GM12873 (cell line): ENCODE data around the gene CHMP4A.

Experiments used
- CTCF ChIP-seq: IDR thresholded peaks from 2 replicates; pipeline ENCODE4 v1.5.1; 2012; ENCODE audit warnings: low read depth, mild to moderate bottlenecking, moderate library complexity, low read length, control low read depth; ENCODE audit not compliant: insufficient read depth; ENCODE audit errors: missing control alignments

Gene CHMP4A

DNA sequence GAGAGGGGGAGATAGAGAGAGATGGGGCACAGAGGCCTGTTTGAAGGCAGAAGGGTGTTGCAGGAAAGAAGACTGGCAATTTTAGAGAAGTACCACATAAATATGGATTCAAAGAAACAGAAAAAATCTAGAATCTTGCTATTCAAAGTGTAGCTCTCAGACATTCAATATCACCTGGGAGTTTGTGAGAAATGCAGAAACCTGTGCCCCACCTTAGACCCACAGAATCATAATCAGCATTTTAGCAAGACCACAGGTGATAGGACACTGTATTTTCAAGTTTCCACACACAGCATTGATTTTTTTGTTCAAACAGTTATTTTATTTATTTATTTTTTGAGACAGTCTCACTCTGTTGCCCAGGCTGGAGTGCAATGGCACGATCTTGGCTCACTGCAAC is 15.6 kb upstream of the CHMP4A start:
- no peak for TF ChIP-seq CTCF

DNA sequence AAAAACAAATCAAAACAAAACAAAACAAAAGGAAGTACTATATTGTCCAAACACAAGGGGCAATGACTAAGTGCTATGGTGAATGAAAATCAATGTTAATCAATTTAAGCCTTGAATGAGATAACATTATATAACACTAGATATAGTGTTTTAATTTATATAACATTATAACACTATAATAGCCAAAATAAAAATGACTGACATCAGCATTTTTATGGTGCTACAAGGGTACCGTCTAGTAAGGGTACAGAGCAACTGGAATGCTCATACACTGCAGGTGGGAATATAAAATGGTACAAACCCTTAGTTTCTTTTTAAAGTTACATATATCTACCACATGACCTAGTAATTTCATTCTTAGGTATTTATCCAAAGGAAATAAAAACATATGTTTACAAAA is 13.2 kb upstream of the CHMP4A start:
- TF ChIP-seq CTCF: no peak

GRCh38 chr14:24224618-24225071 is 11.4 kb upstream of the CHMP4A start:
- no peak for TF ChIP-seq CTCF

- no peak for TF ChIP-seq CTCF
Observed at GRCh38 chr14:24219521-24219920, 6.2 kb upstream of the CHMP4A start.

GRCh38 chr14:24219080-24219479 is 5.8 kb upstream of the CHMP4A start:
- TF ChIP-seq CTCF: no peak

- no peak for TF ChIP-seq CTCF
Observed at GRCh38 chr14:24216345-24216699, 3.0 kb upstream of the CHMP4A start.

DNA sequence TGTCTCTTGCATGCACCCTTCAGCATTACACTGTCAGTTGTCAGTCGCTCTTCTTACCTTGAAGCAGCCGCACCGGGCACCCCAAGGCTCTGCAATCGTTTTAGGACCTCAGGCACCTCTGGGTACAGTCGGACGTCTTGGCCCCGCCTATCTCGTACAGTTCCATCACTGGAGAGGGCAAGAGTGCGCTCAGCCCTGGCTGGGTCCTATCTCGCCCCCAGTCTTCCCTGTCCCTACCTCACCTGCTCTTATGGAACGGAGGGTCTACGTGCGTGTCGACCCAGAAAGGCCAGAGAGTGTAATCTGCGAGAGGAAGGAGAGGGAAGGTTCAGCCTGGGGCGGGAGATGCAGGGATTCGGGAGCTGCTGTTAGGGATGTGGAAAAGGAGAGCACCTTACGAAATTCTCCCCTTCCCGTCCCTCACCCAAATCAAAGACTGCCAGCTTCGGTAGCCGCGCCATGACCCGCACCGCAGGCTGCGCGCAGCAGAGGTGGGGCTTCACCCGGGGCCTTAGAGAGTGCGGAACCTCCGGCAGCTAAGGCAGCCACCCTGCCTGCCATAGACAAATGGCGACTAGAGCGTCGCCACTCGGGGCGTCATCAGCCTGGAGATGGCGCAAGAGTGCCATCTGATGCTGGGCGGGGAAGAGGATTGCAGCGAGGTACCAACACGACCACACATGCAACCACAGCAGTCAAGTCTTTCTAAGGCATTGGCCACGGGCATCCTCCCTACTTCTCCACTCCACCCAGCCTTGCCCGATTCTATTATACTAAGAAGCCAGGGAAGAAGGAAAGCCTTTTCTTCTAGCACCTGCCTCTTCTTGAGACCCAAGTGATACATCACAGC is 2.4 kb upstream of the CHMP4A start, which contains the start of gene MDP1:
MDP1 (minus strand) TSS at position 572 of the 850 bp plus-strand sequence; CDS start at position 461, 111 bp downstream.
- TF ChIP-seq CTCF: peak; percentile 87
